ENCODE results near the gene ZNF677. TPM values are rescaled to one million over a fixed set of nuclear protein-coding genes. Genes with fewer than 3 reads are reported as not detected.
"Not testable (repeated sequence)": the region's sequence is repeated elsewhere in the genome, so short reads cannot be mapped to it uniquely, and the experiment has no call there.

The ZNF677 gene
- polyA plus RNA-seq, 1 donor (not counting 4 experiments of a cell fraction or from before 2014, with no cell fraction given): 16.8 TPM

DNA sequence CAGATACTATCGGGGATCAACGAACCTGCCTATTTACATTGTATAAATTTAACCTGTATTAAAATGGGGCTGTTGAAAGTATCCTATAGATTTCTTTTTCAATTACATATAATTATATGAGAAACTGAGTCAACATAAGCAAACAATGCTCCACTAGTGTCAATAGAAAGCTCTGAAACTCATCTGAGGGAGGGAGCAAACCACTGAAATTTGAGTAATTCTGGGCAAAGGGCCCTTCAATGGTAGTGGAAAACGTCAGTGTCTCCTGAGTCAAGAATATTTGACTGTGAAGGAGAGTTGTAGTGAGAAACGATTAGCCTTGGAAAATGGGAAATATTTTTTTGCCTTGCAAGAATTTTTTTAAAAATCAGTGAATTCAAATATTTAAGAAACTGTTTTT lies 30.4 kb upstream of the ZNF677 start:
- no peak overlapping the region for H3K4me3 ChIP-seq (ENCODE audit: control insufficient read depth in 2 of 3, extremely low read depth in 1 of 3, insufficient read depth in 2 of 3, low read depth in 1 of 3, low read length in 3 of 3)
- no peak overlapping the region for H2AFZ ChIP-seq (ENCODE audit: control insufficient read depth, low read length)
- DNase-seq (ENCODE audit: low read depth, low spot score) (no peak), FAIRE-seq (no peak)
- H3K9me3 ChIP-seq (ENCODE audit: control insufficient read depth, low read depth, low read length): no peaks in the 10 kb centered on the region
- H4K20me1 ChIP-seq (ENCODE audit: control insufficient read depth, extremely low read depth, insufficient read depth, low read length): no peaks in the 10 kb centered on the region
- dilution Hi-C loops (cut with MboI; ENCODE audit: extremely low pct_ligation_motif_present, low sequenced_read_pairs): no loop called here
- H3K27ac ChIP-seq (ENCODE audit: control insufficient read depth, insufficient read depth, low read length): no peak overlapping the region
- no peak overlapping the region for H3K4me2 ChIP-seq (ENCODE audit: control insufficient read depth, extremely low read depth, insufficient read depth, low read depth, low read length)
- H3K79me2 ChIP-seq (ENCODE audit: control insufficient read depth, insufficient read depth, low read length): no peaks in the 10 kb centered on the region
- no peaks in the 10 kb centered on the region for H3K9me1 ChIP-seq (ENCODE audit: control insufficient read depth, extremely low read depth, insufficient read depth, low read length)
- H3K36me3 ChIP-seq (ENCODE audit: control insufficient read depth in 2 of 2, extremely low read depth in 1 of 2, insufficient read depth in 2 of 2, low read length in 2 of 2): no peaks in the 10 kb centered on the region
- no peaks in the 10 kb centered on the region for H3K4me1 ChIP-seq (ENCODE audit: control insufficient read depth, extremely low read depth, insufficient read depth, low read length)
- no peak overlapping the region for H3K9ac ChIP-seq (ENCODE audit: control insufficient read depth, extremely low read depth, insufficient read depth, low read length)
- TF ChIP-seq, protein P1, sequence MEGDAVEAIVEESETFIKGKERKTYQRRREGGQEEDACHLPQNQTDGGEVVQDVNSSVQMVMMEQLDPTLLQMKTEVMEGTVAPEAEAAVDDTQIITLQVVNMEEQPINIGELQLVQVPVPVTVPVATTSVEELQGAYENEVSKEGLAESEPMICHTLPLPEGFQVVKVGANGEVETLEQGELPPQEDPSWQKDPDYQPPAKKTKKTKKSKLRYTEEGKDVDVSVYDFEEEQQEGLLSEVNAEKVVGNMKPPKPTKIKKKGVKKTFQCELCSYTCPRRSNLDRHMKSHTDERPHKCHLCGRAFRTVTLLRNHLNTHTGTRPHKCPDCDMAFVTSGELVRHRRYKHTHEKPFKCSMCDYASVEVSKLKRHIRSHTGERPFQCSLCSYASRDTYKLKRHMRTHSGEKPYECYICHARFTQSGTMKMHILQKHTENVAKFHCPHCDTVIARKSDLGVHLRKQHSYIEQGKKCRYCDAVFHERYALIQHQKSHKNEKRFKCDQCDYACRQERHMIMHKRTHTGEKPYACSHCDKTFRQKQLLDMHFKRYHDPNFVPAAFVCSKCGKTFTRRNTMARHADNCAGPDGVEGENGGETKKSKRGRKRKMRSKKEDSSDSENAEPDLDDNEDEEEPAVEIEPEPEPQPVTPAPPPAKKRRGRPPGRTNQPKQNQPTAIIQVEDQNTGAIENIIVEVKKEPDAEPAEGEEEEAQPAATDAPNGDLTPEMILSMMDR (optimal IDR thresholded peaks at IDR 0.05 in 1 of 3, IDR thresholded peaks at IDR 0.05 in 1 of 3, conservative IDR thresholded peaks at IDR 0.05 in 1 of 3; ENCODE audit: extremely low read depth in 1 of 3, insufficient read depth in 2 of 3, low read length in 3 of 3): no peak
- TF ChIP-seq EZH2 (IDR thresholded peaks at IDR 0.05; ENCODE audit: low read length): no peak
- H3K27me3 ChIP-seq (ENCODE audit: control insufficient read depth, extremely low read depth, insufficient read depth, low read length): no peaks in the 10 kb centered on the region

DNA sequence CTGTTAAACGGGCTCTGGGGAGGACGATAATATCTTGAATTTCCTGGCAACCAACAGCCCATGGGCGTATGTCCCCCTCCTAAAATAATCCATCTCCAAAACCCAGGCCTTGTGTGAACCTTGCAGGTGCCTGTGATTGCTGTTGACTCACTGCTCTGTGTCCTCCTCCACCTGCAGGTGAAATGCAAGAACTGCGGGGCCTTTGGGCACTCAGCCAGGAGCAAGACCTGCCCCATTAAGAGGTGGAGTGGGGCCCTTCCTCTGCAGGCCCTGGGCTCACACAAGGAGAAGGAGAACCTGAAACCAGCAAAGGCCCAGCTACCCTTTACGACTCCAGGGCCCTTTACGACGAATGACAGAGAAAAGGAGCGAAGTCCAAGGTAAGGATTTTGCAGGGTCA lies 27.3 kb upstream of the ZNF677 start:
- H3K9me3 ChIP-seq (ENCODE audit: control insufficient read depth, low read depth, low read length); H3K36me3 ChIP-seq (ENCODE audit: control insufficient read depth in 2 of 2, extremely low read depth in 1 of 2, insufficient read depth in 2 of 2, low read length in 2 of 2); H2AFZ ChIP-seq (ENCODE audit: control insufficient read depth, low read length); H4K20me1 ChIP-seq (ENCODE audit: control insufficient read depth, extremely low read depth, insufficient read depth, low read length); DNase-seq (ENCODE audit: low read depth, low spot score); H3K9me1 ChIP-seq (ENCODE audit: control insufficient read depth, extremely low read depth, insufficient read depth, low read length); dilution Hi-C loops (cut with MboI; ENCODE audit: extremely low pct_ligation_motif_present, low sequenced_read_pairs); H3K79me2 ChIP-seq (ENCODE audit: control insufficient read depth, insufficient read depth, low read length); H3K9ac ChIP-seq (ENCODE audit: control insufficient read depth, extremely low read depth, insufficient read depth, low read length); H3K4me2 ChIP-seq (ENCODE audit: control insufficient read depth, extremely low read depth, insufficient read depth, low read depth, low read length); FAIRE-seq; H3K4me3 ChIP-seq (ENCODE audit: control insufficient read depth in 2 of 3, extremely low read depth in 1 of 3, insufficient read depth in 2 of 3, low read depth in 1 of 3, low read length in 3 of 3); H3K27me3 ChIP-seq (ENCODE audit: control insufficient read depth, extremely low read depth, insufficient read depth, low read length); H3K4me1 ChIP-seq (ENCODE audit: control insufficient read depth, extremely low read depth, insufficient read depth, low read length); H3K27ac ChIP-seq (ENCODE audit: control insufficient read depth, insufficient read depth, low read length): not testable (repeated sequence)

DNA sequence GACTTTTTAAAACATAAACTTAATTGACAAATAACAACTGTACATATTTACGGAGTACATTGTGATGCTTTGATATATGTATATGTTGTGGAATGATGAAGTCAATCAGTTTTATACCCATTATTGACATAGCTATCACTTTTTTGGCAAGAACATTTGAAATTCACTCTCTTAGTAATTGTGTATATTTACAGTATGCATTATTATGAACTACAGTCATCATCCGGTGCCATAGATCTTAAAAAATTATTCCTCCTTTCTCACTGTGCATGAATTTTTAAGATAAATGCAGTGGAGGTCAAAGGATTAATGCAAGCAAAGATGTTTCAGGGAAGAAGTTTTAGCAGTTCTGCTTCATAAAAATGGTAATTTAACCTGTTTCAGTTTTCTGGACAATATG lies 20.8 kb upstream of the ZNF677 start:
- no peak overlapping the region for H3K4me3 ChIP-seq (ENCODE audit: control insufficient read depth in 2 of 3, extremely low read depth in 1 of 3, insufficient read depth in 2 of 3, low read depth in 1 of 3, low read length in 3 of 3)
- DNase-seq (ENCODE audit: low read depth, low spot score): no peak
- H3K4me2 ChIP-seq (ENCODE audit: control insufficient read depth, extremely low read depth, insufficient read depth, low read depth, low read length): no peak overlapping the region
- no peaks in the 10 kb centered on the region for H3K4me1 ChIP-seq (ENCODE audit: control insufficient read depth, extremely low read depth, insufficient read depth, low read length)
- H3K27me3 ChIP-seq (ENCODE audit: control insufficient read depth, extremely low read depth, insufficient read depth, low read length): no peaks in the 10 kb centered on the region
- TF ChIP-seq, protein P1 (optimal IDR thresholded peaks at IDR 0.05 in 1 of 3, IDR thresholded peaks at IDR 0.05 in 1 of 3, conservative IDR thresholded peaks at IDR 0.05 in 1 of 3; ENCODE audit: extremely low read depth in 1 of 3, insufficient read depth in 2 of 3, low read length in 3 of 3): no peak
- no peak for TF ChIP-seq EZH2 (IDR thresholded peaks at IDR 0.05; ENCODE audit: low read length)
- H3K79me2 ChIP-seq (ENCODE audit: control insufficient read depth, insufficient read depth, low read length): no peaks in the 10 kb centered on the region
- no peak overlapping the region for H3K9ac ChIP-seq (ENCODE audit: control insufficient read depth, extremely low read depth, insufficient read depth, low read length)
- no peak overlapping the region for H2AFZ ChIP-seq (ENCODE audit: control insufficient read depth, low read length)
- H4K20me1 ChIP-seq (ENCODE audit: control insufficient read depth, extremely low read depth, insufficient read depth, low read length): no peaks in the 10 kb centered on the region
- dilution Hi-C loops (cut with MboI; ENCODE audit: extremely low pct_ligation_motif_present, low sequenced_read_pairs): no loop called here
- FAIRE-seq: no peak
- H3K36me3 ChIP-seq (ENCODE audit: control insufficient read depth in 2 of 2, extremely low read depth in 1 of 2, insufficient read depth in 2 of 2, low read length in 2 of 2): no peaks in the 10 kb centered on the region
- H3K9me1 ChIP-seq (ENCODE audit: control insufficient read depth, extremely low read depth, insufficient read depth, low read length): no peaks in the 10 kb centered on the region
- H3K27ac ChIP-seq (ENCODE audit: control insufficient read depth, insufficient read depth, low read length): no peak overlapping the region
- peaks cover 15% of the 10 kb centered on the region for H3K9me3 ChIP-seq (ENCODE audit: control insufficient read depth, low read depth, low read length)

Data from keratinocyte (primary cell).